HUDEP-2 (cell line): Measurements from ENCODE around the gene INTS6L.

Experiments used
- DNase-seq, 76 experiments: peaks; one replicate each; lab custom pipeline; 2025; ENCODE audit not compliant: unreplicated experiment in 76 of 76; lab: John Stamatoyannopoulos, UW

The INTS6L gene, protein sequence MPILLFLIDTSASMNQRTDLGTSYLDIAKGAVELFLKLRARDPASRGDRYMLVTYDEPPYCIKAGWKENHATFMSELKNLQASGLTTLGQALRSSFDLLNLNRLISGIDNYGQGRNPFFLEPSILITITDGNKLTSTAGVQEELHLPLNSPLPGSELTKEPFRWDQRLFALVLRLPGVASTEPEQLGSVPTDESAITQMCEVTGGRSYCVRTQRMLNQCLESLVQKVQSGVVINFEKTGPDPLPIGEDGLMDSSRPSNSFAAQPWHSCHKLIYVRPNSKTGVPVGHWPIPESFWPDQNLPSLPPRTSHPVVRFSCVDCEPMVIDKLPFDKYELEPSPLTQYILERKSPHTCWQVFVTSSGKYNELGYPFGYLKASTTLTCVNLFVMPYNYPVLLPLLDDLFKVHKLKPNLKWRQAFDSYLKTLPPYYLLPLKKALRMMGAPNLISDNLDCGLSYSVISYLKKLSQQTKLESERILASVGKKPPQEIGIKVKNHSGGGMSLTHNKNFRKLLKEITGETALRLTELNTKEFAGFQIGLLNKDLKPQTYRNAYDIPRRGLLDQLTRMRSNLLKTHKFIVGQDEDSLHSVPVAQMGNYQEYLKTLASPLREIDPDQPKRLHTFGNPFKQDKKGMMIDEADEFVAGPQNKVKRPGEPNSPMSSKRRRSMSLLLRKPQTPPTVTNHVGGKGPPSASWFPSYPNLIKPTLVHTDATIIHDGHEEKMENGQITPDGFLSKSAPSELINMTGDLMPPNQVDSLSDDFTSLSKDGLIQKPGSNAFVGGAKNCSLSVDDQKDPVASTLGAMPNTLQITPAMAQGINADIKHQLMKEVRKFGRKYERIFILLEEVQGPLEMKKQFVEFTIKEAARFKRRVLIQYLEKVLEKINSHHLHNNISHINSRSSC

DNA sequence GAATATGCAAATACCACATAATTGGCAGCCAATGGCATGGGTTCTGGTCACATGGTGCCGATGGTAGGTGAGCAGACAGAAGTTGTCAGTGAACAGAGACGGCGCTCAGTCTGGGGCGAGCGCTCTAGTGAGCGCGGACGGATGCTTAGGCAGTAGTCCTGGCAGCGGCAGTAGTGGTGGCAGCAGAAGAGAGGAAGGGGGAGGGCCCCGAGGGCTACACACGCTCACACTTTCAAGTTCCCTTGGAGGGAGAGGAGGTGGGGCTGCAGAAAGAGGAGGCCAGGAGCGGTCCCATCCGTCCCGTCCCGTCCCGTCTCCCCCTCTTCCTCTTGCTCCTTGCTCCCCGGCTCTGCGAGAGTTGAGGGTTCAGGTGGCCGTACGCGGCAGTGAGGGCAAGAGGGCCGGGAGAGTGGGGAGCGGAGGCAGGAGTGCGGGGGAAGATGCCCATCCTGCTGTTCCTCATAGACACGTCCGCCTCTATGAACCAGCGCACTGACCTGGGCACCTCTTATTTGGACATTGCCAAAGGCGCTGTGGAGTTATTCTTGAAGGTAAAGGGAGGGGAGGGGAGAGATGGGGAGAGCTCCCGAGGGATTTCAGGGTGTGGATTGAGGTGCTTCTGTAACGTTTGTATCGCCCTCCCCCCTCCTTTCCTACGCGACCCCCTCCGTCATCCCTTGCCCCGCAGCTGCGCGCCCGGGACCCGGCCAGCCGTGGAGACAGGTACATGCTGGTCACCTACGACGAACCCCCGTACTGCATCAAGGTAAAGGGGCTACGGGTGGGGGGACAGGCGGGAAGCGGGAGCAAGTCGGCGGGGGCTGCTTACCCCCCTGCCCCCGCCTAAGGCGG is at the start of gene INTS6L:
TSS of gene INTS6L (plus strand) at position 108 of the 852 bp plus-strand sequence. CDS start at position 441, 333 bp downstream.
- peak in 75 of 76 experiments; percentile 2 to 86 (median 67) for DNase-seq

DNA sequence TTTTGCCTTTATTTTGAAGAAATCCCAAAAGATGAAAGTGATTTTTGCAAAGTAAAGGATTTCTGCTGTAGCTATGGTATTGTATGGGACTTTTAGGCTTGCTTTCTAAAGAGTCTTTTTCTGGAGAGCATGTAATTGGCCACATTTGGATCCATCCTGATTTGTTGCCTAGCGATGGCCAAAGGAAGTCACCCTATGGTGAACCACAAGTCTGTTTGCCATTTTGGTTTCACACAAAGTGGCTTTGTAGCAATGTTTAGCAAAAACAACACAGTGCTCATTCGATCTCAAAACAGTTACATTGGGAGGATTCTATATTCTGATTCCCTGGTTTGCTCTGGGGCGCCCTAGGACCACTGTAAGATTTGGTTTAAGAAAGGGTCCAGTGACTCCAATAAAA is 44.1 kb upstream of the INTS6L start:
- no peak for DNase-seq

DNA sequence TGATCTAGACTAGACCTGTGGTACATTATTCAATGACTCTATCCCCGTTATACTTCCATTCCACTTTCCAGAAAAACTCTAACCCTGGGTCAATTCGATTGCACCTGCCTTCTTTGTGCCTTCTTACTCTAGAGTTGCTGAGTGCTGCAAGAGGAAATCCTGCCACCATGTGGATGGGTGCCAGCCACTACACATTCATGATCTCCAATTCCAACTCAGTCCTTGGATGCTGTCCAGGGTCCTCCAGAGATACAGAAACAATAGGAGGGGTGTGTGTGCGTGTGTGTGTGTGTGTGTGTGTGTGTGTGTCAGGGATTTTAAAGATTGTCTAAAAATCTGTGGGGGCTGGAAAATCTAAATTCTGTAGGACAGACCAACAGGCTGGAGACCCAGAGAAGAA is 42.9 kb upstream of the INTS6L start:
- peak in 69 of 76 experiments; percentile 1 to 68 (median 35) for DNase-seq

DNA sequence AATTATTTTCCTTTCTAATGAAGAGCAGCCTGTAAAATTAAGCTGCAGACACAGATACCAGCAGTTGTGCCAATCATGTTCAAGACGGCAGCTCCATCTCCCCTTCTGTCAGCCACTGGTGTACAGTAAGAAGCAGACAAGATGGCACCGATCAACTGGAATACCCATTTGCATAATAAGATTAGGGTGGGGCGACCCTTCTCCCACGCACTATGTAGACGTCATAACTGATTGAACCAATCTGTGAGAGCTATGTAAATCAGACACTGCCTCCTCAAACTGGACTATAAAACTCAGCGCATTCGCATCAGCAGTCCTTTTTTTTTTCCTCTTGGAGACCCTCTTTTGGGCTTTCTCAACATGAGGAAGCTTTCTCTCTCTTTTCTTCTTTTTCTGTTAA is 40.4 kb upstream of the INTS6L start:
- no peak for DNase-seq

DNA sequence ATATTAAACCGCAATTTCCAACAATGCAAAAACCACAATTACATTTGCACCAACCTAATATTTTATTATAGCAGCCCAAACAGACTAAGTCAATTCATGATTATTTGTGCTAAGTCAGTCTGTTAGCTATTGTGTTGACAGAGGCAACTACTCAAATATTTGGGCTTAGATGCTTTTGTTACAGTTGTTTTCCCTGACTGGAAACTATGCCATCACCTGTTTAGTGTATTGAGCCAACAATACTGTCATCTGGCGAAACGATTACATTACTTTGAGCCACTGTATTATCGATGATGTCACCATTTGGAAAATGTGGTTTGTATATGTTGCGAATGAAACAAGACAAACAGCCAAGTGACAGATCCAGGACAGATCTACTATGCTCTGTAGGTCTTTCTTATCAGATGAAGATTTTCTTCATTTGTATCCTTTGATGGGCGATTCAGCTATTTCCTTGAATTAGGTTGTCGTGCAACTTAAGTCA is 38.7 kb upstream of the INTS6L start:
- no peak for DNase-seq

DNA sequence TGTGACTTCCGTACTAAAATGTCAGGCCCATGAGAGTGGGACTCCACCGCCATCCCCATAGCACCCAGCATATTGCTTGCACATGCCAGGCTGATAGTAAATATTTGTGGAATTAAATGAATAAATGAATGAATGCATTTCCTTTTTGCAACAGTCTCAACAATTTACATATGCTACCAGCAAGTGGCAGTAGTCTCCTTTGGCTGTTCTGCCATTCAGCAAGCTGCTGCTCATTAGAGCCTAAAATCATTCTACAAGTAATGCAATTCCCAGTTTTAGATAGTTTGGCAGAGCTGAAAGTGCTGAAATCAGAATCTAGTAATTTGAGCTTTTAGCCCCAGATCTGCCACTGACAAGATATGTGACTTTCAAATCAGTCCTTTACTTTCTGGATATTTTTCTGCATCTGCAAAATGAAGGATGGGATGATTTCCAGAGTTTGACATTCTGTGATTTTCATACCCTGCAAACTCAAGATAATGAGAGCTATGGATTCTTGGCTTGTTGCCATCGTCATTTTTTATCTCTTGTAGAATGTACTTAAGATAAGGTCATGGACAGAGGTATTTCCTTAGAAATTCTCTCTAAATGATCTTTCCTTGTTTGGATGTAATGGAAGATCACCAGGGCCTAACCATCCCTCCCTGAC is 35.7 kb upstream of the INTS6L start:
- DNase-seq: peak in 24 of 76 experiments; percentile 0 to 30 (median 4)

DNA sequence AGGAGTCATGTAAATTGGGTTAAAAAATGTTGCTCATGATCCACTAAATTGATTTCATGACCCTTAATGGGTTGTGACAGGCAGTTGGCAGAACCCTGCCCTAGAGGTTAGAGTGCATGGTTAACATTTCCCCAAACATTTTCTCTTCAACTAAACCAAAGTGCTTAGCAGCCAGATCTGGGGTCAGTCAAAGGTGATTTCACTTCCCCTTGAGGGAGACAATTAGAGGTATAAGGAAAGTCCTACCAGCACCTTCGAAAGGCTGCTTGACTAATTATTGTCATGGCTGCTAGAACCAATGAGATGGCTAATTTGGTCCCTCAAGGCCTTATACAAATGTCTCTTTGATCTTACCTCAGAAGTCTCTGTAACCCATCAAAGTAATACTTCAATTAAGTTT is 30.9 kb upstream of the INTS6L start:
- no peak for DNase-seq

DNA sequence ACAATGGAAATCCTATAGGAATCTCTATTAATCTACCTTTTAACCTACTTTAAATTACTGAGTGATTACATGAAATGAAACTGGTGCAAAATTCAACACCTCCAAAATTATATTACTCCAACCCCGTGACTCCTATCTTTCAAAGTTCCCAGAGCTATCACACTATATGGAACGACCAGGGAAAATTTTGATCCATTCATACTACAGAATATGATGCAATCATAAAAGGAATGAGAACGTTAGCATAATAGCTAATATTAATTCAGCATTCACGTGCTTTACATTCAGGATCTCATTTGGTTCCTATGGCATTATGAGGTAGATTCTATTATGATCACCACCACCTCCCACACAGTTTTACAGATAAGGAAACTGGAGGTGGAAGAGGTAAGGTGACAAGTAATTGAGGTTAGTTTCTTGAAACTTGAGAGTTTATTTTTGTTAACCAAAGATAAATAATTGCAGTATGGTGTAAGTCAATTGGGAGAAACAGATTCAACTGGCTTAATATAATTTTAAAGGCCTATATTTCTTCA is 29.4 kb upstream of the INTS6L start:
- no peak for DNase-seq

DNA sequence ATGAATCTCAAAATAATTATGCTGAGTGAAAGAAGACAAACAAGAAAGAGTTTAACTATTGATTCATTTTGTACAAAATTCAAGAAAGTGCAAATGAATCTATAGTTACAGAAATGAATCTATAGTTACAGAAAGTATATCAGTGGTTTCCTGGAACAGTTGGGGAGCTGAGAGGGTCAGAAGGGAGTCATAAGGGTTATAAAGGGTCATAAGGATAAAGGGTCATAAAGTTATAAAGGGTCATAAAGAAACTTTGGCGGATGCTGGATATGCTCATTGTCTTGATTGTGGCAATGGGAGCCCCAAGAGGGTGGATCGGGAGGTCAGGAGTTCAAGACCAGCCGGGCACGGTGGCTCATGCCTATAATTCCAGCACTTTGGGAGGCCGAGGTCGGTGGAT is 26.0 kb upstream of the INTS6L start:
- DNase-seq: no peak

DNA sequence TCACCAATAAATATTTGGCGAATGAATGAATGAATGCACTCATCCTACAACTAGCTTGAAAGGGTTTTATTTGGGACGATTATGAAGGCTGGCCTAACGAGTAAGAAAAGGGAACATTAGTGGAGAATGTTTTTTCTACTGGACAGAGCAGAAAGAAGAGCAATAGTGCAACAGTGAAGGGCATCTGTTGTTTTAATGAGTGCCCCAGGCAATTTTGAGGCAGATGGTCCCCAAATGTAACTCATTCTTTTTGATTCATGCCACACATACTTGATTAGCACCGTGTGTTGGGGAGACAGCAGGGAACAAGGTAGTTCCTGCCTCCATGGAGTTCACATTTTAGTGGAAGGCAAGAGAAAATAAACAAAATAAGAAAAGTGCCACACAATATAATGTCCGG is 22.7 kb upstream of the INTS6L start:
- DNase-seq: no peak

DNA sequence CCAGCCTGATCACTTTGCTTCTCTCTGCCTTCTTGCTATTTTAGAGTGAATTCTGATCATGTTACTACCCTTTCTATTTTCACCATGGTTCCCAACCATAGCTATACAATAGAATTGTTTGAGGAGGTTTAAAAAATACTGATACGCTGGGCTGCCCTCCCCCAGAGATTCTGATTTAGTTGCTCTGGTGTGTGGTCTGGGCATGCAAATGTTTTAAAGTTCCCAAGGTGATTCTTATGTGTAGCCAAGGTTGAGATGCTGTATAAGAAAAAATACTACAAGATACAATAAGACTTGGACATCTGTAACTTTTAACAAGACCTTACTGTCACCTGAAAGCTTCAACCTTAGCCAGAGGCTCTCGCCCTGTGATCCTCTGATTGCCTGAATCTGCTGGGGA is 22.2 kb upstream of the INTS6L start:
- DNase-seq: no peak

DNA sequence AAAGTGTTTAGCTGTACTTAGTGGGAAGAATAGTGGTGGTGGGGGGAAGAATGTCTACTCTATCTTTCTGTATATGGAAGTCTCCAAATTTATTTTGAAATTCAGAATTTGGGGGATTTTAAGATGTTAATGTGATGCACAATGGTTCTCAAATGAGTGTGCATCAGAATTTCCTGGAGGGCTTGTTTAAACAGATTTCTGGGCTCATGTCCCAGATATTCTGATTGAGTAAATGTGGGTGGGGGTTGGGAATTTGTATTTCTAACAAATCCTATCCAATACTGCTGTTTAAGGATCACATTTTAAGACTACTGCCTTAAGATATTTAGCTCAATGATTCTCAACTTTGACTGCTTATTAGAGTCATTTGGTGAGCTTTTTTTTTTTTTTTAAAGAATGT is 15.1 kb upstream of the INTS6L start:
- DNase-seq: no peak

DNA sequence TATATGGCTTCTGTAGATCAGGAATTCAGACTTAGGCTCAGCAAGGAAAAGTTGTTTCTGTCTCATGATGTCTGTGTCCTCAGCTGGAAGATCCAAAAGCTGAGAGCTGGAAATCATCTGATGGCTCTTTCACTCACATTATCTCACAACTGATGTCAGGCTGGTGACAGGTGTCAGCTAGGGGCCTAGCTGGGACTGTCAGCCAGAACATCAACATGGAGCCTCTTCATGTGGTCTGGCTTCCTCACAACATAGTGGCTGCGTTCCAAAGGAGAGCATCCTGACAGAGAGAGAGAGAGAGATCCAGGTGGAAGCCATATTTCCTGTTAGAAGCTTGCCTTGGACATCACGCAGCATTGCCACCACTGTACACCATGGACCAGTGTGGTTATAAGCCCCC is 10.6 kb upstream of the INTS6L start:
- no peak for DNase-seq

DNA sequence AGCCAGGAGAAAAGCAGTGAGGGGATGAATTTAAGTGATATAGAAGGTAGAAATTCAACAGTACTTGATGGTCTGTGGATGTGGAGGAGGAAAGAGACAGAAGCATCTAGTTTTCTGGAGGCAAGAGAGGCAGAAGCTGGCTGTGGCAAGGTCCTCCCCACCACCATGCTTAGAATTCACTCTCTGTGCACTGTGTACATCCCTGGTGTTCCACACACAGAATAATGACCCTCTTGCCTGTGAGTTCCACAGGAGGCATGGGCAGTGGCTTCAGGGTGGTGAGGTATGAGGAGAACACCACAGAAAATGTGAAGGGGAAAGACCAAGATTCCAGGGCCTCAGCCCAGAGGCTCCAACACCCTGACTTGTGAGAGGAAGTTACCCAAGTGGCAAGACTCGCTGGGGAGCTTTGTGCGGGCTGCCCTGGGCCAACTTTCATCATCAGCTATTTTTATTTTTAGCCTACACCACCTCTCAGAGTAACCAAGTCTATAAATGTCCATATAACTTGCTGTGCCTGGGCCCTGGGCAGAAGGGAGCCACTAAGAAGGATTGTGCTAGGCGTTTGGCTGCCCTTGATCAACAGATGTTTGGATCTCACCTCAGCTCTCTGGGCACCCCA is 7.8 kb upstream of the INTS6L start:
- no peak for DNase-seq

DNA sequence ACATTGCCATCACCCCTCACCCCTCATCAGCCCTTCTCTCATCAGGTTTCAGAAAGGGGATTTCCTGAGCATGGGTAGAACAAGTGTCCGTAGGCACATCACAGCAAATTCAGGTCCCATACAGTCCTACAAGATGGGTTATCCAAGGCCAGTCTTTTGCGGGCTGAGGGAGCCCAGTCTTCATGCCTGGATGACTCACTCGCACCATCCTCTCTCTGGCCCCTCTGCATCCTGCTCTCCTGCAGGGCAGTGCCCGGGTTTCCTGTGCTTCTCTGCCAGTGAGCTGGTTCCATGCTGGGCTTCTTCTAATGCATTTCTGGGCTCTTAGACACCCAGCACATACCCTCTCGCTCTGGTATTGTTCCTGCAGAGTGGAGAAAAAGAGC is 7.3 kb upstream of the INTS6L start:
- no peak for DNase-seq

DNA sequence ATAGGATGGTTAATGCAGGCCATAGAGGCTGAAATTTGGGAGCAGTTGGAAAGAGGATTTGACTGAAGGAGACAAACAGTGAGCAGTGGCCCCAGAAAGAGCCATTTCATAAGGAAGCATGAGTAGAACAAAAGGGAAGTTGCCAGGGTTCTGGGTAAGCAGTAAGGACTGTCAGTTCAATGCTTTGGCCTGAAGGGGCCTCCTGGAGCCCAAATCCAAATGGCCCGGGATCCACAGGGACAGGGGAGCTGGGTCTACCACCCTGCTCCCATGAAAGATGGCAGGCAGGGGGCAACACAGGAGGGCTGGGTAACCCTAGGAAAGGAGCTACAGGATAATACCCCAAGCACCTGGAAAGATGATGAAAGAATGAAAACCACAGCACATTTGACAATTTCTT is 4.1 kb upstream of the INTS6L start:
- peak in 4 of 76 experiments; percentile 0 to 18 (median 4) for DNase-seq

DNA sequence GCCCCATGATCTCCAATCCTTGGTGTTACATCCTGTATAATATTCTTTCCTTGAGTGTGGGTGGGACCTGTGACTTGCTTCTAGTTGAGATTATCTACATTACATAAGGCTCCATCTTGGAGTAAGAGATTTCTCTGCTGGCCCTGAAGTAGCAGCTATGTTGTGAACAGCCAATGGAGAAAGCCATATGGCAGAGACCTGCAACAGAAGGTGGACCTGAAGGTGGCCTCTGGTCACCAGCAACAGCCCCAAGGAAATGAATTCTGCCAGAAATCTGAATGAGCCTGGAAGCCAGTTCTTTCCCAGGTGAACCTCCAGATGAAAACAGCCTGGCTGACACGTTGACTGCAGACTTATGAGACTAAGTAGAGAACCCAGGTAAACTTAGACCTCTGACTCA is 2.3 kb upstream of the INTS6L start:
- DNase-seq: no peak

DNA sequence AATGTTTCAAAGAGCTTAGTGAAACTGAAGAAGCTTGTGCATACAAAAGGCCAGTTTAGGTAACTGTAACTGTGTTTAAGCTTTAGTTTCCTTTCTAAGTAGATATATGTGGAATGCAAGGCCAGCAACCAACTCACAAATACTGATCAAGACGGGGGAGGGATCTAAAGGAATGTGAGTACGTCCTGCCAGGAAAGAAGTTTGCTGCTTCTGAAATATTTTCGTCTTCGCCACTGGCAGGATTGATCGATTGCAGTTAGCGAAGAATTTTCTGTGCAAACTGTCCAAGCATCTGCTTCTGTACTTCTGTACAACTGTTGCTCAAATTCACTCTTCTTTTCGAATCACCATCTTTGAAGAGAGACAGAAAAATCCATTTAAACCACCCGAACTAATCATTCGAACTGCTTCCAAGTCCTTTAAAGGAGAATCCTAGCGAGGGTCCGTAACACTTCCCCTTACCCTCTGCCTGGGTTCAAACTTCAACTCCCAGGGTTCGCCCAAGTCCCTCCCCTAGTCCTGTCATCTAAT is 373 bp upstream of the INTS6L start:
- DNase-seq: no peak
